Measurements from ENCODE around the gene ATP13A5. TPM values are rescaled to one million over a fixed set of nuclear protein-coding genes. Genes with fewer than 3 reads are reported as not detected.

Gene ATP13A5
- total RNA-seq, 1 donor from 2014 or later = not detected

Other genes starting within 250 kb of the ATP13A5 start
- gene PLAAT1, start 137.5 kb downstream of the ATP13A5 start, total RNA-seq = 3.9 and 4.6 TPM in 2 replicates
- 0.34 and 0.70 TPM in 2 replicates for gene ATP13A4, start 176.1 kb upstream of the ATP13A5 start, total RNA-seq
- gene OPA1, start 214.5 kb upstream of the ATP13A5 start, total RNA-seq = 60.3 and 61.8 TPM in 2 replicates

Measured in astrocyte (in vitro differentiated cells and primary cell).